HG03095 (cell line): Measurements from ENCODE around the gene TRPM3.

Experiments used
- ATAC-seq: cut with Tn5 transposase; IDR thresholded peaks from one replicate; pipeline ENCODE4 v1.9.1; 2021; ENCODE audit warnings: moderate library complexity; ENCODE audit not compliant: unreplicated experiment

Gene TRPM3

GRCh38 chr9:70950270-70950669 lies 171.2 kb downstream of the TRPM3 start:
- ATAC-seq = no peak

DNA sequence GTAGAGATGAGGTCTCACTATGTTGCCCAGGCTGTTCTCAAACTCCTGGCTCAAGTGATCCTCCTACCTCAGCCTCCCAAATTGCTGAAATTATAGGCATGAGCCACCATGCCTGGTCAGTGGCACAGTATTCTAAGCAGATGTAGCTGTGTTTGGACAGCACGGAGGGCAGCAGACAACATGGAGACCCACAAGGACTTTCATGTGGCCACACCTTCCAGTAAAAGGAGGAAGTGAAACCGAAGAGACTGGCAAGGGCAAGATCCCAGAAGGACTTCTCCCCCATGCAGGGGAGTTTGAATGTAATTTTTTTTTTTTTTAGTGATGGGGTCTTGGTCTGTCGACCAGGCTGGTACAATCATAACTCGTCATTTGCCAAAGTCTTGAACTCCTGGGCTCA lies 172.2 kb downstream of the TRPM3 start:
- ATAC-seq = no peak

DNA sequence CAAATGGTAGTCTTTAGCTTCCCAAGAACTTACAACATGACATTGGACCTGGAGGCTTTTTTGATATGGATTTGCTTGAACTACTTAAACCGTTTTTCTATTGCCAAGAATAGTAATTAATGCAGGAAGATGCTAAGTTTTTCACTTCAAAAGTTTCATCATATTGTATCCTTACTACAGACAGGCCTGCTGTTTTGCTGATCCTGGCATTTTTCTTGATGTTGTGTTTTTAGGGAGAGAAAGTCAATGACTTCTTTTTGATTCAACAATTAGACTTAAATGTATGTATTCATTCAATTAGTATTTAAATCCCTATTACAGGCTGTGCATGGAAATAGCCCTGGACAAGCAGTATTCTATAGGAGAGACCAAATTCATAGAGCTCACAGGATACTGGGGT lies 172.7 kb downstream of the TRPM3 start:
- no peak for ATAC-seq

DNA sequence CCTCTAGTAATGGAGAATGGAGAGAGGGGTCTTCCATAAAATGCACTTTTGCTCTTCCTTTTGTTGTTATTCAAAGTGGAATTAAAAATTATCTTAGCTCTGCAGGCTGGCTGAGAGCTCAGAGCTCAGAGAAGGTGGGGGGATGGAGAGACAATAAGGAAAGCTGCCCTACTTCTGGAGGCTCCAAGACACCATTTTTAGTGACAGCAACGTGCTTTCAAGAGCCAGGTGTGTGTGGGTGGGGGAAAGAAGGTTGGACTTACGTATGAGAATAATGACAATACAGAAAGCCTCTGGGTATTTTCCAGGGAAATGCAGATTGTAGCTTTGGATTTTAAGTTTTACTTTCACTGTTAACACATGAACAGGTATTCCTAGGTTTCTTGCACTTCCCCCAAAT lies 173.9 kb downstream of the TRPM3 start:
- no peak for ATAC-seq

GRCh38 chr9:70947086-70947485 lies 174.3 kb downstream of the TRPM3 start:
- no peak for ATAC-seq

DNA sequence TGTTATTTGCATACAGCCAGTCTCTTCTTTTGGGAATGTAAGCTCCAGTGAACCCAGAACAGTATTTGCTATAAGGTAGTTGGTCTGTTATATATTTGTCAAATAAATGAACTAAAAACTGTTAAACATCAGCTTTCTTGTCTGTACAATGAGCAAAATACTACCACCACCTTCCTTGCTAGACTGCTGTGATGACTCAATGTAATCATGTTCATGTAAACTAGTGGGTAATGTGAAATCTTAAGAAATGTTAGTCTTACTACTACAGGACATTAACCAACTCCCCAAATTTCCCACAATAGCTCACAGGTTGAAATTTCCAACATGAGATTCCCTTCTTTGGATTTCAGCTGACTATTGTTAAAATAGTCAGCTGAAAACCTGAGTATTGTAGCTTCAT lies 176.1 kb downstream of the TRPM3 start:
- ATAC-seq = no peak

GRCh38 chr9:70941191-70941590 lies 180.2 kb downstream of the TRPM3 start:
- no peak for ATAC-seq

- no peak for ATAC-seq
These were observed 180.8 kb downstream of the TRPM3 start for GRCh38 chr9:70940605-70941004.

DNA sequence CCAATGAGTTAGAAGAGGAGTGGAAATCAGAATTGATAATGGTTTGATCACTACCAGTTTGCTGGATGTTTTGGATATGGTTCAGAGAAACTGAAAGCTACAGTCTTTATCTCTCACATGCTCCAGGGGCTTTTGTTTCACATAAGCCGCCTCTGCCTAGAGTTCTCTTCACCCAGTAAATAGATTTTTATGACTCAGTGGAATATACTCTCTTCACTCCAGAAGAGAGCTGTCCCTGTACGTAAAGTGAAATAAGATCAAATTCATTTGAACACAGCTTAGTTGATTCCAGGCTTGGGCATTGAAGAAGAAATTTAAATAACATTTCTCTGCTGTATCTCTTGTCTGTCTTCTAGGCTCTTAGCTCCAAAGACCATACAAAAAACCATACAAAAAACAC lies 184.9 kb downstream of the TRPM3 start:
- no peak for ATAC-seq

DNA sequence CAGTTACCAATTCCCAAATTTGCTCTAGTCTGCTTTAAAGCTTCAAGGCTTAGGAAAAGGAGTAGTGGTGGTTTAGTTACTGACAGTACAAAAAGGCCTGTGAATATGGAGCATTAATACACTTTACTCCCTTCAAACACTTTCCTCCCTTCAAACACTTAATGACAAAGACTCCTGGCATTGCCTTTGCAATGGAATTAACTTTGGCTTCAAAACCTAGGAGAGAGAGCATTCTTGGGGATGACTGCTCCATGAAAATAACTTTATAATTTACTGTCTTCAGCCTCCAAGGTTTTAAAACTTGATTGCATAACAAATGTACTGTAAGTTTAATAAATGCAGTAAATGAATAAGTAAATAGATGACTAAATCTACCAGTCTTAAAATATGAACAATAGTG lies 185.6 kb downstream of the TRPM3 start:
- ATAC-seq = no peak

- no peak for ATAC-seq
These were observed 186.8 kb downstream of the TRPM3 start for GRCh38 chr9:70934642-70935041.

DNA sequence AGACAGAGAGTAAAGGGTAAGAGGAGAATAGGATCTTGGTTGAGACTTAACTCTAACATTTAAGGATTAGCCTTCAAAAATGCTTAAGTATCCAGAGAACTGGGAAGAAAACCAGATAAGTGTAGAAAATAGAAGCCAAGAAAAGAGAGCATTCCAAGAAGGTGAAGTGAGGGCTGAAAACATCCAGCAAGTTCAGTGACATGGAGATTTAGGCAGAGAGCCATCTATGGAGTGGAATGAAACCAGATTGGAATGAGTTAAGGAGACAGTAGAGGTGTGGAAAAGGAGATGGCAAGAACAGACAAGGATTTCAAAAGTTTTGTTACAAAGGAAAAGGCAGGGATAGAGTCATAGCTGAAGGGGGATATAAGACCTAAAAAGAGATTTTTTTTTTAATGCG lies 188.1 kb downstream of the TRPM3 start:
- ATAC-seq = no peak

- no peak for ATAC-seq
These were observed 189.3 kb downstream of the TRPM3 start for GRCh38 chr9:70932097-70932496.

DNA sequence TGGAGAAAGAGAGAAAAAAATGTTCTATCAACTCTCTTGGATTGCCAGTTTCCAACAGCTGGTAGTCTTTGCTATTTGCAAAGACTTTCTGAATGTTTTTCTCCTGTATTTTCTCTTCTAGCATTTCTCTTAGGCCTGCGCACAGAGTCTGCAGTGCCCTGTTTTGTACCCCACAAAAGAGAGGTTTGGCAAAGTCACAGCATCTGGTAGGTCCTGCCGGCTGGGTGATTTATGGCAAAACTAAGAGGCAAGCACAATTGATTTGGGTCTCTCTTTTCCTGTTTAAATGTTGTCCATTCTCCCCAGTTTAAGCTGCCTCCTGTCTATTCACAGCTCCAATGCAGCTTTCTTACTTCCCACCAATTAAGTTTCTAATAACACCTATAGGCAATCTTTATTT lies 193.9 kb downstream of the TRPM3 start:
- no peak for ATAC-seq

DNA sequence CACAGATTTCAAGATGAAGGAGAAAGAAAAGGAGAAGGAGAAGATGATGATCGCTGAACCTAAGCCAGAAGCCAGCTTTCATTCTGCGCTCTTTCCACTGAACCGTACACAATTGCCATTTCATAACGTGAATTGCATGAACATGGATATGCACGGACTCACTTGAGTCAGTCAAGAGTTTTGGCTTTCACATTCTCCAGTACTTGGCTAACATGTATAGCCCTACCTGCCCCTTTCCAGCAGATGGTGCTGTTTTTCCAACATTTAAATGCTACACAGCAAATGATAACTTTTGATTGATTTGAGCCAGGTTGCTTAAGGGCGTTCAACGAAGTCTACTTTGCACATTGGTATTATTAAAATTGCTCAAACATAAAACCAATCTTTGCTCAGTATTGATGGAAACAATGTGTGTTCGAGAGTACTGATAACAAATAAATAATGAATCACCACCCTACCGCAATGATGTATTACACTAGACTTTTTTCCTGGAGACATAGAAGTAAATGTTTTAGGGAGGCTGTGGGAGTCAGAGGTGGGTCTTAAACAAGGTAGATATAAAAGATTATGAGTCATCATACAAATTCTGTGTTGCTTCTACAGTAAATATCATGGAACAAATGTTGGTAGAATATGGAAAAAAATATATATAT lies 196.4 kb downstream of the TRPM3 start:
- no peak for ATAC-seq

DNA sequence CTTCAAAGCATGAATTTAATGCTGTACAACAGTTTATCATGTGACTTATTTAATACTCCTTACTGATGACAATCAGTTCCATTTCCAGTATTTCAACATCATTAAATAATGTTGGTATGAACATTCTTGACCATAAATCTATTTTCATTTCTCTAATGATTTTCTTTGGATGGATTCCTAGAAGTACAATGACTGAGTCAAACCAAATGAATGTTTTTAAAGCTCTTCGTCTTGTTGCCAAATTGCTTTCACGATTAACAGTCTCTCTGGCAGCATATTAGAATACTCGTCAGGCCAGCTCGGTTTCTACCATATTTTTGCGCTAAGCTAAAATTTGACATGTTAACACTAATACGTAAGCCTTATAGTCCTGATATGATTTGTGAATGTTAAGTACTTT lies 197.0 kb downstream of the TRPM3 start:
- ATAC-seq = no peak

DNA sequence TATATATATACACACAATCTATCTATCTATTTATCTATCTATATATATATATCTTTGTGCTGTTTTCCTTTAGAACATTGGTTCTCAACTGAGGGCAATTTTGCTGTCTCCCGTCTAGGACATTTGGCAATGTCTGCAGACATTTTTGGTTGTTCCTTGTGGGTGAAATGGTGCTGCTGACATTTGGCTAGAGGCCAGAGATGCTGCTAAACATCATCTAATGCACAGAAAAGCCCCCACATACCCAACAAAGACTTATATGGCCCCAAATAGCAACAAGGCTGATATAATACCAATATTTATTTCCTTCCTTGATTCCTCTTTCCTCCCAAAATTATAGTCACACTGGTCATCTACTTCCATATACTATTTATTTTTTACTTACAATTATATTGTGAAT lies 197.5 kb downstream of the TRPM3 start:
- no peak for ATAC-seq

- no peak for ATAC-seq
These were observed 200.3 kb downstream of the TRPM3 start for GRCh38 chr9:70921136-70921535.

DNA sequence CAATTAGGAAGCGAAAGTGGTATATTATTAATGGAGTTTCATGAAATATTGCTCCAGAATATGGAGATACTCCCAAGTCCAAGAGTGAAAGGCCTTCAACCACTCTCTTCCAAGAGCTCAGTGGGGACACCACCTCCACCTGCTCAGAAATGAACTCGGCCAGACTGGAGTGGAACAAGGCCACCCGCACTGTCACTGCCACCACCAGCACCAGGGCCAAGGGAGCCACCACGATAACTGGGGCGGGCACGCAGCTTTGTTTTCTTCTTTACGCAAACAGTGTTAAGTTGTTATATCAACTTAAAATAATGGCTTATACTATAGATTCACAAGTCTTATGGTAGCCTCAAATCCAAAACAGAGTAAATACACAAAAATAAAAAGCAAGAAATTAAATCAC lies 204.1 kb downstream of the TRPM3 start:
- no peak for ATAC-seq

DNA sequence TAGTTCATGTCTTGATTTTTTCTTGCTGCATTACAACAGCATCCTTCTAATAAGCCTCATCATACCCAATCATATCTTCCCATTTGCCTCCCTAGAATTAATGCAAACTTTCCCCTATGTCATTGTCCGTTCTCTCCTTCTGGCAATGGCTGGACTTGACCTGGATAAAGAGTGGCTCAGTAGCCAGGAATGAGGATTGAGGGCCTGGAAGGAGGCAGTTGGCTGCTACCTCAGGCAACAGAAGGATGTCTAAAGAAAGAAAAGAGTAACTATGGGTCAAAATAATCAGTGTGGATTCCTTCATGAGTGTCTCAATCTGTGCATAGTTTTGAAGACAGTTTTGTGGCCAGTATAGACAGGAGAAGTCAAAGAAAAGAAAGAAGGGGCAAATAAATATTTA lies 209.6 kb downstream of the TRPM3 start:
- ATAC-seq = no peak

DNA sequence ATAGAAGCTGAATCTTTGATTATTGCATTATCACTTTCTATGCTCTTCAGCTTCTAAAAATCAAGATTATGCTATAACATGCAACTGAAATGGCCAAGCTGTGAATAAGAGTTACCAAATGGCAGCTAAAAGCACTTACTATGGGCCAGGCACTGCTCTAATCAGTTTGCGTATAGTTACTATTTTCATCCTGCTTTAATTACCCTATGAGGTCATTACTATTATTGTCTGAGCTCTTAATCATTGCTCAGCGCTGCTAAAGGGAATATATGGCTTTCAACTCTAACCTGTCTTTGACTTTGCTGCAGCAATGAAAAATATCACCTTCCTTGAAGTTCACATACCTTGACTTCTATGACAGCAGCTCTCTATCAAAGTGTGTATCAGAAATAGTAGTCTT lies 210.8 kb downstream of the TRPM3 start:
- ATAC-seq = no peak

DNA sequence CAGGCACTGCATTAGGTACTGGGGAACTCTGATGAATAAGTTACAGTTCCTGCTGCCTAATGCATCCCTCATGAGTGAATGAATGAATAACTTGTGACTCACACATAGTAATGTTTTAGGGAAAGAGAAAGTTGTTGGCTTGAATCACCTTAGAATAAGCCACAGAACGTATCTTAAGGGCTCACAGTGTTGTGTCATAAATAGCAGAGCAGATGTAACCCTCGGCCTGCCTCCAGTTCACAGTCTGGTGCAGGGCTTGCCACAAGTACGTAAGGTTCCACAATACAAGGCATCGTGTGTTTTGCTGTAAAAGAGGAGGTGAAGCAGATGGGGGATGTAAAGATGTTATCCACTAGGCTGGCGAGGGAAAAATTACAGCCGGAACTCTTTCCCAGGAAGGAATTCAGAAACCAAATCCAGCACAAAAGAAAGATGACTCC lies 218.7 kb downstream of the TRPM3 start:
- ATAC-seq = no peak

- ATAC-seq = no peak
These were observed 219.2 kb downstream of the TRPM3 start for GRCh38 chr9:70902171-70902570.
